GM13977 (cell line): ENCODE results near the gene KRT83.
A peak's percentile ranks its signal among the peaks of the same experiment; 100 is the strongest.

Source experiments
- DNase-seq: peaks from one replicate; pipeline ENCODE4 v3.0.0; 2012; ENCODE audit warnings: low spot score
- CTCF ChIP-seq: IDR thresholded peaks from 2 replicates; pipeline ENCODE4 v1.5.1; 2012; ENCODE audit warnings: mild to moderate bottlenecking, control low read depth; ENCODE audit not compliant: insufficient read depth; ENCODE audit errors: extremely low read depth, missing control alignments
- in situ Hi-C: fragments of 300-500 bp; cut with MboI; formaldehyde crosslinking; loops from one replicate; pipeline ENCODE4 v1.12.0; 2022; ENCODE audit warnings: low sequenced_read_pairs, low pct_unique_long_range_greater_than_20kb, mixed read lengths, inconsistent platforms; ENCODE audit not compliant: unreplicated experiment

Gene KRT83

GRCh38 chr12:52284562-52285171, 36.5 kb downstream of the KRT83 start:
- DNase-seq: no peak
- in situ Hi-C loops: no loop called here
- TF ChIP-seq CTCF: no peak

GRCh38 chr12:52280796-52281560, 40.2 kb downstream of the KRT83 start:
- no peak for DNase-seq
- no peak for TF ChIP-seq CTCF
- in situ Hi-C loops: no loop called here

GRCh38 chr12:52280319-52280795, 40.8 kb downstream of the KRT83 start:
- in situ Hi-C loops: no loop called here
- TF ChIP-seq CTCF: no peak
- no peak for DNase-seq

GRCh38 chr12:52279422-52280318, 41.5 kb downstream of the KRT83 start:
- no peak for TF ChIP-seq CTCF
- in situ Hi-C loops: no loop called here
- no peak for DNase-seq

GRCh38 chr12:52278575-52279421, 42.4 kb downstream of the KRT83 start:
- DNase-seq: peak; percentile 90
- peak; percentile 99 for TF ChIP-seq CTCF
- in situ Hi-C loops: no loop called here
